Measurements from ENCODE around the gene ANKLE1. TPM values are rescaled to one million over a fixed set of nuclear protein-coding genes. Genes with fewer than 3 reads are reported as not detected.

ANKLE1 gene
- total RNA-seq, 1 experiment from 2014 or later, result 0.16 TPM

DNA sequence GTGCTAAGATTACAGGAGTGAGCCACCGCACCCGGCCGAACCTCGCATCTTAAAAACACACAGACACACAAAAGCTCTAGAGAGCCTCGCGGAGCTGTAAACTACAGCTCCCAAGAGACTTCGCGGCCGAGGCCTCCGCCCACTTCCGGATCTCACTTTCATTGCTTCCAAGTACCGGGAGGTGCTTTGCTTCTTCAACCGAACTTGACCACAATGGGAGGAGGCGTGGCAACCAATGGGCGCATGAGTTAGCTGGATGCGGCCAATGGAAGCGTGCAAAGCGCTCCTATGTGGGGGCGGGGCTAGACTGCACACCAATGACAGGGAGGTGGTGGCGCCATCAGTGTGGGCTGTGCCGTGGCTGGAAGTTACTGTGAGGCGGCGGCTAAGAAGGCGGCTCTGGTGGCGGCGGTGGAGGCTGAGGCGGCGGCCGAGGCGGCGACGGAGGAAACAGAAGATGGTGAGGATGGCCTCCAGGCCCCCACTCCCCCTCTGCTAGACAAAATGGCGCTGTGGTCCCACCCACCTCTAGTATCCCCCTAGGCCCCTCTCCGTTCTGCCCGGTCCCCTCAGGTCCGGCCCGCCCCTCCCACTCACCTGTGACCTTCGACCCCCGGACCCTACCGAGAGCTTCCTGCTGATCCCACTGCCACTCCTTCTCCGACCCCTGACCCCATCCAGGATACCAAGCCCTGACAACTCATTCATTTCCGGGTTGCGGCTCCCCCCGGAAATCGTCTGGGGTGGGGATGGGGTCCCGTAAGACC lies 27.7 kb downstream of the ANKLE1 start, which contains the start of gene DDA1:
Gene DDA1, plus strand, starts transcription at position 366 of the 767 bp plus-strand sequence. Its CDS starts 92 bp downstream, at position 458.
- TSS peak; percentile 55 for BruUV-seq (replicated peaks)
- peaks cover 38% of the 10 kb centered on the region for H3K4me1 Mint-ChIP-seq (ENCODE audit: insufficient read depth, unreplicated experiment)
- intact Hi-C loops (cut with micrococcal nuclease), result loop anchor here (1.0 kb wide), 1 partner anchor 8 kb away; no protein-coding TSS in a partner anchor

DNA sequence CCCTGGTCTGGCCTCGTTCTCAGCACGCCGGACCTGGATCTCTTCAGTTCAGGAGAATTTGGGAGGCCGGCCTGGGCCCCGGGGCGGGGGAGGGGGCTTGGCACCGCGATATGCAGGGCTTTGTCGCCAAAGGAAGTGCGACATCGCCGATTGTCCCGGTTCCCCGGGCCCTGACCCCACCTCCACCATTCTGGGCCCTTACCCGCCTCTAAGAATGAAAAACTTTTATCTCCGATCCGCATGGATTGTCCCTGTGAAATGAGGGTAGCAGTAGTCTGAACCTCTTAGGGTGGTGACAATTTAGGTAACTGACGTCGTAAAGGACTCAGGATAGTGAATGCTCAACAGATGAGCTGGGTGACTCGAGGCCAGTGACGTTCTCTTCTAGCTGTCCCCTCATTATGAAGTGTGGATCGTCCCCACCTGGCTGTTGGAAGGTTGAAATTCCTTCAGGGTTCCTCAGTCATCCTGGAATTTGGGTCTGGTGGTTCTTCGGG lies 28.3 kb downstream of the ANKLE1 start:
- CTCF ChIA-PET, result interaction anchor here (0.6 to 2.0 kb wide), 4 partner anchors 17 to 157 kb away, joined by 3 to 8 read pairs (median 6); no protein-coding TSS in a partner anchor

More for the DNA sequence above, 27.7 kb downstream of the ANKLE1 start, which contains the start of gene DDA1:
- POLR2A ChIA-PET, result interaction anchor here (0.6 to 10.5 kb wide), 23 partner anchors 8 to 634 kb away, joined by 3 to 152 read pairs (median 4); partner anchors contain the start of genes ANO8, BABAM1, GTPBP3 and USE1
- peaks cover 27% of the 10 kb centered on the region for H3K36me3 Mint-ChIP-seq (ENCODE audit: insufficient read depth, unreplicated experiment)
- H3K27me3 Mint-ChIP-seq (ENCODE audit: insufficient read depth, unreplicated experiment), result no peaks in the 10 kb centered on the region
- peak; percentile 100 for DNase-seq (ENCODE audit: unreplicated experiment)
- peak within 1 kb of the TSS; percentile 73 for H3K27ac Mint-ChIP-seq (ENCODE audit: low read depth, unreplicated experiment)
- TF ChIP-seq, protein P1, sequence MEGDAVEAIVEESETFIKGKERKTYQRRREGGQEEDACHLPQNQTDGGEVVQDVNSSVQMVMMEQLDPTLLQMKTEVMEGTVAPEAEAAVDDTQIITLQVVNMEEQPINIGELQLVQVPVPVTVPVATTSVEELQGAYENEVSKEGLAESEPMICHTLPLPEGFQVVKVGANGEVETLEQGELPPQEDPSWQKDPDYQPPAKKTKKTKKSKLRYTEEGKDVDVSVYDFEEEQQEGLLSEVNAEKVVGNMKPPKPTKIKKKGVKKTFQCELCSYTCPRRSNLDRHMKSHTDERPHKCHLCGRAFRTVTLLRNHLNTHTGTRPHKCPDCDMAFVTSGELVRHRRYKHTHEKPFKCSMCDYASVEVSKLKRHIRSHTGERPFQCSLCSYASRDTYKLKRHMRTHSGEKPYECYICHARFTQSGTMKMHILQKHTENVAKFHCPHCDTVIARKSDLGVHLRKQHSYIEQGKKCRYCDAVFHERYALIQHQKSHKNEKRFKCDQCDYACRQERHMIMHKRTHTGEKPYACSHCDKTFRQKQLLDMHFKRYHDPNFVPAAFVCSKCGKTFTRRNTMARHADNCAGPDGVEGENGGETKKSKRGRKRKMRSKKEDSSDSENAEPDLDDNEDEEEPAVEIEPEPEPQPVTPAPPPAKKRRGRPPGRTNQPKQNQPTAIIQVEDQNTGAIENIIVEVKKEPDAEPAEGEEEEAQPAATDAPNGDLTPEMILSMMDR (IDR thresholded peaks at IDR 0.05; ENCODE audit: unreplicated experiment), result no peak
- peak within 1 kb of the TSS; percentile 88 for H3K4me3 Mint-ChIP-seq (ENCODE audit: unreplicated experiment)
- CTCF ChIA-PET, result interaction anchor here (0.6 to 2.0 kb wide), 7 partner anchors 12 to 545 kb away, joined by 3 to 8 read pairs (median 3); no protein-coding TSS in a partner anchor
- no peaks in the 10 kb centered on the region for H3K9me3 Mint-ChIP-seq (ENCODE audit: unreplicated experiment)

DNA sequence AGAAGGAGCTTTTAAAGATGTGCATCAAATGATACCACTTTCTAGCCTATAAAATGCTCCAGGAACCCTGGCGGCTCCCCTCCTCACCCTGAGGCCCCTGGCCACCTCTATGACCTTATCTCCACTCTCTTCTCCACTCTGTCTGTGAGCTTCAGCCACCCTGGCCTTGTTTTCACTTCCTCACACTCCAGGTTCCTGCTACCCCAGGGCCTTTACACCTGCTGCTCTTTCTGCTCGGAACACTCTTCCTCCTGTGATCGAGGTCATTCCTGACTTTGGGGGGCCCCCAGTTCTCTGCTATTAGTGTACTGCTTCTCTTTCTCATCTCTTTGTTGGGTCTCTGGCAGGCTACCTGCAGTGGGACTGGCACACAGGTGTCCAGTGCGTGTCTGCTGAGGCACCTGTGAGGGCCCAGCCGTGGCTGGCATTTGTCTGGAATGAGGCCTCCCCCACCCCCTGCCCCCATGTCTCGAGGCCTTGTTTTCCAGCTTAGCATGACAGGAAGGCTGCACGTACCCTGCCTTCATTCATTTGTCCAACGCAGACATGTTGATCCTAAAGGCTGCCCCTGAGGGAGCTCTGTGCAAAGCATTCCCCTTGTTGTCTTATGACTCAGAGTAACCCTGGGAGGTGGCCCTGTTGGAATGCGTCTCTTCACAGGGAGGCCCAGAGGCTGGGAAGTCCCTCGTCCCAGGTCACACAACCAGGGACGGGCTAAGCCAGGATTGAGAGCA lies 29.9 kb downstream of the ANKLE1 start:
- CTCF ChIA-PET, result interaction anchor here (0.6 kb wide), 2 partner anchors 14 to 19 kb away, joined by 3 read pairs; no protein-coding TSS in a partner anchor

More for the DNA sequence above, 28.3 kb downstream of the ANKLE1 start:
- TF ChIP-seq, protein P1 (IDR thresholded peaks at IDR 0.05; ENCODE audit: unreplicated experiment), result no peak
- Mint-ChIP-seq H3K4me3 (ENCODE audit: unreplicated experiment) (peak overlapping the region; percentile 88), H3K27ac (ENCODE audit: low read depth, unreplicated experiment) (peak overlapping the region; percentile 73), H3K4me1 (ENCODE audit: insufficient read depth, unreplicated experiment) (peaks cover 31% of the 10 kb centered on the region), H3K36me3 (ENCODE audit: insufficient read depth, unreplicated experiment) (peaks cover 27% of the 10 kb centered on the region), H3K9me3 (ENCODE audit: unreplicated experiment) (no peaks in the 10 kb centered on the region), H3K27me3 (ENCODE audit: insufficient read depth, unreplicated experiment) (no peaks in the 10 kb centered on the region)
- POLR2A ChIA-PET, result interaction anchor here (0.6 to 10.5 kb wide), 10 partner anchors 11 to 550 kb away, joined by 3 to 152 read pairs (median 4); partner anchors contain the start of genes ANO8 and GTPBP3
- intact Hi-C loops (cut with micrococcal nuclease), result loop anchor here (1.0 kb wide), 1 partner anchor 7 kb away; no protein-coding TSS in a partner anchor
- no peak for DNase-seq (ENCODE audit: unreplicated experiment)
- BruUV-seq (replicated peaks), result no TSS peak

More for the DNA sequence above, 29.9 kb downstream of the ANKLE1 start:
- H3K4me1 Mint-ChIP-seq (ENCODE audit: insufficient read depth, unreplicated experiment), result peaks cover 29% of the 10 kb centered on the region
- POLR2A ChIA-PET, result interaction anchor here (0.7 to 10.5 kb wide), 4 partner anchors 8 to 68 kb away, joined by 3 to 152 read pairs (median 4); partner anchors contain the start of genes ABHD8, ANO8 and GTPBP3
- H3K27ac Mint-ChIP-seq (ENCODE audit: low read depth, unreplicated experiment), result peak overlapping the region; percentile 52
- peaks cover 19% of the 10 kb centered on the region for H3K36me3 Mint-ChIP-seq (ENCODE audit: insufficient read depth, unreplicated experiment)
- BruUV-seq (replicated peaks), result no TSS peak
- peak overlapping the region; percentile 57 for H3K4me3 Mint-ChIP-seq (ENCODE audit: unreplicated experiment)
- DNase-seq (ENCODE audit: unreplicated experiment), result peak; percentile 83
- intact Hi-C loops (cut with micrococcal nuclease), result no loop called here
- no peaks in the 10 kb centered on the region for H3K9me3 Mint-ChIP-seq (ENCODE audit: unreplicated experiment)
- no peaks in the 10 kb centered on the region for H3K27me3 Mint-ChIP-seq (ENCODE audit: insufficient read depth, unreplicated experiment)
- TF ChIP-seq, protein P1 (IDR thresholded peaks at IDR 0.05; ENCODE audit: unreplicated experiment), result no peak

Measured in MCF 10A (cell line).